IPS-15b (cell line): ENCODE results near the gene TXLNB.
"Not testable (repeated sequence)": the region's sequence is repeated elsewhere in the genome, so short reads cannot be mapped to it uniquely, and the experiment has no call there.

Source experiments
- H3K27me3 ChIP-seq: one replicate; pipeline ENCODE4 v1.6.1; 2013; ENCODE audit warnings: low read length; ENCODE audit not compliant: control insufficient read depth, insufficient read depth
- H3K36me3 ChIP-seq: one replicate; pipeline ENCODE4 v1.6.1; 2013; ENCODE audit warnings: low read length; ENCODE audit not compliant: control insufficient read depth, insufficient read depth
- H3K4me1 ChIP-seq: one replicate; pipeline ENCODE4 v1.6.1; 2013; ENCODE audit warnings: mild to moderate bottlenecking, low read length; ENCODE audit not compliant: control insufficient read depth, insufficient read depth
- H3K4me3 ChIP-seq: one replicate; pipeline ENCODE4 v1.5.1; 2013; ENCODE audit warnings: low read depth, low read length
- H3K9ac ChIP-seq: one replicate; pipeline ENCODE4 v1.6.1; 2013; ENCODE audit warnings: low read depth, mild to moderate bottlenecking, low read length
- H3K9me3 ChIP-seq: one replicate; pipeline ENCODE4 v1.6.1; 2013; ENCODE audit warnings: mild to moderate bottlenecking, low read length; ENCODE audit not compliant: control insufficient read depth, insufficient read depth

TXLNB gene

DNA sequence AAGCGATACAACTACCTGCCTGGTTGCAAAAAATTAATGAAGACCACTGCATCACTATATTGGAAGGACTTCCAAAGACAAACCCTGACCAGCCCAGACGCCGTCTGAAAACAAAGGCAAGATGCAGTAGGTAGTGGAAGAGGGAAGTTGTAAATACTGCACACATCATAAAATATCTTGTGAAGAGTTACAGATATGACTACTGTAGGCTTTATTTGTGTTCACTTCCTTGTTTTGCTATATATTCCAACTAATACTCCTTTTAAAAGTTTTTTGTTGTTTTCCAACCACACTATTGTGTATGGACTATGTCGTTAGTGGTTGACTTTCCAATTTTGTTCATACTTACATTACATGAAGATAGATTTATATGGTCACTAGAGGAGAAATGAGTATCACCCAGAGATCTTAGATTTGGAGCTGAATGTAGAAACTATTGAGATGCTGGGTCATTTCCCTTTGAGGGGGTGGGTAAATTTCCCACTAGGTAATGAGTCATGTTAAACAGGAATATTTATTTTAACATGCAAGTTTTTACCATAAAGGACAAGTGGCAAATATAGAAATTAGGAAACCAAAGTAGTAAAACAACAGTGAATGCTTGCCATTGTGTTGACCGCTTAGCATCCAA is 16.6 kb upstream of the TXLNB start:
- H3K27me3 ChIP-seq: no peaks in the 10 kb centered on the region
- H3K9ac ChIP-seq: no peak overlapping the region
- H3K4me1 ChIP-seq: peaks cover 2% of the 10 kb centered on the region
- no peak overlapping the region for H3K4me3 ChIP-seq
- H3K36me3 ChIP-seq: no peaks in the 10 kb centered on the region
- H3K9me3 ChIP-seq: no peaks in the 10 kb centered on the region

DNA sequence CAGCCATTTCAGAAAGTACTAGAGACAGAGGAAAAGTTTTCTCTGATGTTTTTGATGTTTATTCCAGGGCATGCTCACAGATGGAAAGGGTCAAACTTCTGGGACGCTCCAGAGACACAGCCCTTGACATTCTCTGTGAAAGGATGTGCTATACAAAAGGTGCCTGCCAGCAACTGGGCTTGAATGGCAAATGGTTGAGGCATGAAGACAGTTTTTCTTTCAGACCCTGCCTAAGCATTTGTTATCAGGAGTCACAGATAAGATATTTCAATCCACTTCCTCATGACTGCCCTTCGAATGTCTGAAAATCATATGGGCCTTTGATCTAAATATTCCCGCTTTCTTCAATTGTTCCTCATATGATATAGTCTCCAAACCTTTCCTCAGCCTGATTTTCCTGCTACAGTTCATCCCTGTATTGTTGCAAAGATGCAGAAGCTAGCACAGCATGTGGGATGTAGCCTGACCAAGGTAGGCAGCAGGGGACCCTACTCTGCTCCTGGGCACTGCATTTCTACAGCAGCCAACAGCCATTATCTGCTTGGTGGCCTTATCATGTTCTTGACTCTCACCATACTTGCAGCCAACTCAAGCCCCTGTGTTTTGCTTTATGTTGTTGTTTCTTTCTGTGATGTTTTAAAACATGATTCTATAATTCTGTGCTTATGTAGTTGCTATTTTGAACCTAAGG is 14.6 kb upstream of the TXLNB start:
- H3K4me1 ChIP-seq: no peaks in the 10 kb centered on the region
- H3K36me3 ChIP-seq: no peaks in the 10 kb centered on the region

DNA sequence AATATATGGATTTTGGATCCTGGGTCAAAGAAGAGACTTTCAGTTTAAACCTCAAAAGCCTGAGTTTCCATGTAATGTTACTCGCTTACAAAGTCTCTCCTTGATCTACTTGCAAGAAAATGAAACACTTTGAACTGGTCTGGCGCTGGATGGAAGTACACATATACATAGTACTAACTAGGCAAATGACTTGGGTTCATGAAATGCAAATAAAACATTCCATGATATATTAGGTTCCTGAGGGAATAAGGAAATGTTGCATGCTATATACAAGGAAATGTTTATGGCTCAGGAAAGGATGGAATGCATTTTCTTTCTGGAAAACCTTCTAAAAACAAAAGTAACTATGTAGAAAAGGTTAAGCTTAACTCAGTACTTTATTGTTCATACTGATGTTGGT is 11.4 kb upstream of the TXLNB start:
- no peak overlapping the region for H3K4me3 ChIP-seq
- no peaks in the 10 kb centered on the region for H3K4me1 ChIP-seq
- H3K9ac ChIP-seq: no peak overlapping the region
- no peaks in the 10 kb centered on the region for H3K27me3 ChIP-seq
- H3K36me3 ChIP-seq: no peaks in the 10 kb centered on the region
- no peaks in the 10 kb centered on the region for H3K9me3 ChIP-seq

More for the DNA sequence above, 14.6 kb upstream of the TXLNB start:
- Histone ChIP-seq H3K27me3 (no peaks in the 10 kb centered on the region), H3K9ac (no peak overlapping the region), H3K4me3 (no peak overlapping the region), H3K9me3 (no peaks in the 10 kb centered on the region)

DNA sequence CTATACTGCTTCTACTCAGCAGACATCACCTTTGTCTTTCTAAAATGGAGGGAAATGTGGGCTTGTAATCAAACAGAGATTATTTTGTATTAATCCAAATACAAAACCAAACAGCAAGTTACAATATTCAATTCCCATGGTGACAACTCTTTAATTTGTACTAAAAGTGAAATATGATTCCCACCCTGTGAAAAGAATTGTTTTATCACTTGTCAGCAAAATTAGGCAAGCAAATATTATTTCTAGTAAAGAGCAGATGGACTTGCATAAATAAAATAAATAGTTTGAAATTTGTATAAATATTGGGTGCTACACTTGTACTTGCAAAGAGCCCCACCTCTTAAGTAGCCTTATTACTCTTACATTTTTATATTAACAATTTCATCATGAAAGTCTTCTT is 6.1 kb upstream of the TXLNB start:
- Histone ChIP-seq H3K36me3 (no peaks in the 10 kb centered on the region), H3K4me1 (no peaks in the 10 kb centered on the region), H3K4me3 (no peak overlapping the region), H3K27me3 (no peaks in the 10 kb centered on the region), H3K9me3 (no peaks in the 10 kb centered on the region), H3K9ac (no peak overlapping the region)

DNA sequence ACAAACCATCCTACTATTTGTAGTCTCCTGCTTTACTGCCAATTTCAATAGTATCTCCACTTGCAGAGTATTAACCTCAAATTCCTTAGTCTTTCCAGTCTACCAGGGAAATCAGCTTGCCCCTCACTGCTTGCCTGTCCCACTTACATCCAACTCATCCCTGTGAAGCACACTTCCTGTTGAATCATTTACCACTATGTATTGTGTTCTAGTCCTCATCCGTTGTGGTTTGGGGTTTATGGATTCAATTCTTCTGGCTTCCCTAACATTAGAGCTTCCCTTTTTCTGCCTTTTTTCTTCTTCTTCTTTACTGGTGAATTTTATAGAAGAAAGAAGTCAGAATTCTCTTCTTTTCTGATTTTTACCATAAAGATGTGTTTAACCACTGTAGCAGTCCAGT is 5.1 kb upstream of the TXLNB start:
- H3K9ac ChIP-seq: no peak overlapping the region
- H3K4me3 ChIP-seq: no peak overlapping the region
- H3K4me1 ChIP-seq: peaks cover 7% of the 10 kb centered on the region

DNA sequence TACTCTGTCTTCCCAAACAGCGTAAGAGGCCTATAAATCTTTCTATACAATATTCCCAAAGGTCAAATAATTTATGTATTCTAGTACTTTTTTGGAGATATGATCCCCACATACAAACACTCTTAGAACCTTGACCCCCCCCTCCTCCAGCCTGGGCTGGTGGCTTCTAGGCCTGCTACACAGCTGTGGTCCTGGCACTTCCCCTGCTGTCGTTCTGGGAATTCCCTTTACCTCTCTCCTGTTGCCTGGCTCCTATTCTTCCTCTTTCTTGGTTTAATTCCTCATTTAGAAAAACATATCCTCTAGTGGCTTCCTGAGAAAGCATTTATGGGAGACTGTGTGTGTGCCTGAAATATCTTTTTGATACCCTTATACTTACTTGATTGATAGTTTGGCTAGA is 4.1 kb upstream of the TXLNB start:
- H3K4me1 ChIP-seq: peaks cover 8% of the 10 kb centered on the region

More for the DNA sequence above, 5.1 kb upstream of the TXLNB start:
- H3K36me3 ChIP-seq: no peaks in the 10 kb centered on the region
- H3K27me3 ChIP-seq: no peaks in the 10 kb centered on the region
- no peaks in the 10 kb centered on the region for H3K9me3 ChIP-seq

DNA sequence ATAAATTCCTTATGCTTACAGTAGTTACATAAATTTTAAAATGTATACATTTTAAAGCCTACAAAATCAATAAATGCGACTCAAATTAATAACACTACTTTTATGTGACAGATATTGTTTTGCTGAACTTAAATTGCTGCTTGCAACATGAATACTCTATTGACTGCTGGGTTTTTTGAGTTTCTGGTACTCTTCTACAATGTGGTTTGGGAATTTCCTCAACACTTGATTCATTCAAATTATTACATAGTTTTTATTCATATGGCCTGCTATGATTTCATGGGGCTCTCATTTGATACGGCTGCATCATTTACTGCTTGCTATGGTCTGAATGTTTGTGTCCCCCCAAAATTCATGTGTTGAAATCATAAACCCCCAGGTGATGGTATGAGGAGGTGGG is 2.3 kb upstream of the TXLNB start:
- Histone ChIP-seq H3K27me3 (no peaks in the 10 kb centered on the region), H3K36me3 (no peaks in the 10 kb centered on the region), H3K4me3 (no peak overlapping the region), H3K9ac (no peak overlapping the region), H3K9me3 (no peaks in the 10 kb centered on the region), H3K4me1 (peaks cover 8% of the 10 kb centered on the region)

More for the DNA sequence above, 4.1 kb upstream of the TXLNB start:
- Histone ChIP-seq H3K36me3 (no peaks in the 10 kb centered on the region), H3K9ac (no peak overlapping the region), H3K27me3 (no peaks in the 10 kb centered on the region), H3K4me3 (no peak overlapping the region), H3K9me3 (no peaks in the 10 kb centered on the region)

DNA sequence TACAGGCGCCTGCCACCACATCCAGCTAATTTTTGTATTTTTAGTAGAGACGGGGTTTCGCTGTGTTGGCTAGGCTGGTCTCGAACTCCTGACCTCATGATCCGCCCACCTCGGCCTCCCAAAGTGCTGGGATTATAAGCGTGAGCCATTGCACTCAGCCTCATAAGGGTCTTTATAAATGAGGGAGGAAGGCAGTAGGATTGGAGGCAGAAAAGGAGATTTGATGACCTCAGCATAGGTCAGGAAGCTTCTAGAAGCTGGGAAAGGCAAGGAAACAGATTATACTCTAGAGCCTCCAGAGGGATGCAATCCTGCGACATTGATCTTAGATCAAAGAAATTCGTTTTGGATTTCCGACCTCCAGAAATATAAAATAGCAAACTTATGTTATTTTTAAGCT is 1.4 kb upstream of the TXLNB start:
- H3K4me3 ChIP-seq, H3K9me3 ChIP-seq, H3K9ac ChIP-seq, H3K4me1 ChIP-seq, H3K27me3 ChIP-seq, H3K36me3 ChIP-seq: not testable (repeated sequence)

DNA sequence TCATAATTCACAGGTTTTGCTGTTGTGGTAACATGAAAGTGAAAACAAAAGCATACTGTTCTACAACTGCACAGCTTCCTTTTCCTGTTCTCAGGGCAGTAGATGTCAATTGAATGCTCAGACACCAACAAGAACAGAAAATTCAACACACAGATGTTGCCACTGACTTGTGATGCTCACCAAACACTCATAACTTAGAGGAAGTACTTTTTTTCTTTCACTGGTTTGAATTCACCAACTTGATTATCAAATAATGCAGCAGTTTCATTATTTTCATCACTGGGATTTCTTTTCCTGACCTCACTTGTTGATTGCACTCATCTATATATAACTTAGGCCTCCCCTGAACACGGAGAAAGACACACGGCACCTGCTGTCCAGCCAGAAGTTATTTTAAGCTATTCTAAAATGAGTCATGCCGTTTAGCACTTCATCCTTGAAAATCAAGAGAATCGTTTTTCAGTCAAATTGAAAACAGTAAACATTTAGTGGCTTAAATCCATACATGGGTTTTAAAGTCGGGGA is 949 bp downstream of the TXLNB start:
- Histone ChIP-seq H3K9me3 (no peaks in the 10 kb centered on the region), H3K9ac (no peak overlapping the region), H3K36me3 (no peaks in the 10 kb centered on the region), H3K4me3 (no peak overlapping the region), H3K27me3 (no peaks in the 10 kb centered on the region), H3K4me1 (peaks cover 8% of the 10 kb centered on the region)

DNA sequence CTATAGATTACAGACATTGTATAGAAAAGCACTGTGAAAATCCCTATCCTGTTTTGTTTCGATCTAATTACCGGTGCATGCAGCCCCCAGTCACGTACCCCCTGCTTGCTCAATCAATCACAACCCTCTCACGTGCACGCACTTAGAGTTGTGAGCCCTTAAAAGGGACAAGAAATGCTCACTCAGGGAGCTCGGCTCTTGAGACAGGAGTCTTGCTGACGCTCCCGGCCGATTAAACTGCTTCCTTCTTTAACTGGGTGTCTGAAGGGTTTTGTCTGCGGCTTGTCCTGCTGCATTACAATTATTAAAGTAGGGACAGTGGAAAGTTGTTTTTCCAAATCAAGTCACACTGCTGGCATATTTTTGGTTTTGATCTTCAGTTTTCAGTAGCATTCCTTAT is 2.6 kb downstream of the TXLNB start:
- H3K4me3 ChIP-seq: no peak overlapping the region
- H3K4me1 ChIP-seq: peaks cover 8% of the 10 kb centered on the region
- no peaks in the 10 kb centered on the region for H3K36me3 ChIP-seq
- no peaks in the 10 kb centered on the region for H3K27me3 ChIP-seq
- no peak overlapping the region for H3K9ac ChIP-seq
- H3K9me3 ChIP-seq: no peaks in the 10 kb centered on the region

DNA sequence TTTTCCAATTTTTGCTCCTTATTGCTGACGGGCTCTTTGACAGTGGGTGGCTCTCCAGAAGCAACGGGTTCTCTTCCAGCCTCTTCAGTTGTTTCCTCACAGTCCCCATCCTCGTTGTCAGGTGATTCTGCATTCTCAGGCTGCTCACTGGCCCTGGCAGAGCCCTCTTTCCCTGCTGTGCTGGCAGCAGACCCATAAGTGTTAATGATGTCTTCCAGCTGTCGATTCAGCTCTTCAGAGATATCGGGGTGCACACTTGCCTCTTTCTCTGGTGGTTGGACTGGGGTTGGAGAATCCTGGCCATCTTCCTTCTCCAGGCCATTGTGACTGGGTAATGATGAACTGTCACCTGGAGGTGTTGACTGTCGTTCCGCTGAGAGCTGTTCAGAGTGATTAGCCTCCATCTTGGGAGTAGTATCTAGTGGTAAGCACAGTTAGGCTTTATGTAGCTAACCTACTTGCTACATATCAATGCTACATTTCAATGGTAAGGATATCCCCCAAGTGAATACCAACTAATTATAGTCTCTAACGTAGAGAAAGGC is 3.2 kb downstream of the TXLNB start:
- no peaks in the 10 kb centered on the region for H3K9me3 ChIP-seq
- no peak overlapping the region for H3K9ac ChIP-seq
- H3K27me3 ChIP-seq: no peaks in the 10 kb centered on the region
- no peak overlapping the region for H3K4me3 ChIP-seq
- H3K4me1 ChIP-seq: peaks cover 8% of the 10 kb centered on the region
- no peaks in the 10 kb centered on the region for H3K36me3 ChIP-seq

DNA sequence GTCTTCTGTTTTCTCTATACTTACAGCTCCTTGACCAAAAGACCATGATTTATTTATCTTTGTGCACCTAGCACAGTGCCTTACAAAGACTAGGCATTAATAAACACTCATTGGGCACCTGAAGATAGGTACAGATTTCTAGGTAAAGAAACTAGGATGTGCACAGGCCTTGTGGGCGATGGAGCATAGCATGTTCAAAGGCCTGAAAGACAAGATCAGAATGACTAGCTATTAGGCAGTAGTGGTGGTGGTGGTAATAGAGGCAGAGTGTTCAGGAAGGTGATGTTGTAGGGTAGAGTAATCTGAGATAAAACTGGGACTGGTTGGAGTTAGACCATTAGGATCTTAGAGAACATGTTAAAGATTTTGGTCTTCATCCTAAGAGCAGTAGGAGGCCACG is 3.9 kb downstream of the TXLNB start:
- H3K9ac ChIP-seq: no peak overlapping the region
- H3K27me3 ChIP-seq: no peaks in the 10 kb centered on the region
- H3K4me1 ChIP-seq: peaks cover 8% of the 10 kb centered on the region
- no peak overlapping the region for H3K4me3 ChIP-seq
- H3K36me3 ChIP-seq: no peaks in the 10 kb centered on the region
- no peaks in the 10 kb centered on the region for H3K9me3 ChIP-seq
